GM18499 (cell line): ENCODE data around the gene MYEOV.

Experiments
- ATAC-seq: cut with Tn5 transposase; IDR thresholded peaks from one replicate; pipeline ENCODE4 v1.9.1; 2021; ENCODE audit warnings: moderate number of reproducible peaks; ENCODE audit not compliant: insufficient read depth, unreplicated experiment

Gene MYEOV

DNA sequence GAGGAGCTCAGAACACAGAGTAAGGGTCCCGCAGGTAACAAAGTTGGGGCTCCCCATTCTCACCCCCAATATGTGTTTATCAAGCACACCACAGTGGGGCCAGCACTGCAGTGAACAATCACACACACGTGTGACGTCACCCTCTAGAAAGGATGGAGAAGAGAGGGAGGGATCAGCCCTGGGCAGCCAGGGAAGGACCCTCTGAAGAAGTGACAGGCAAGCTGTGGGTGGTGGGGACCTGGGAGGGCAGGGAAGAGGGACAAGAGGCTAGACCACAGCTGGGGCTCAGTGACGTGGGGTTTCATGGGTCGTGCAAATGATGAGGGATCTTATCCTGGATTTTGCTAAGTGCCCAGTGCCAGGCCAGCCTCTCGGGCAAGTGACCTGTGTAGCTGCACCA lies 28.7 kb upstream of the MYEOV start:
- ATAC-seq, result no peak

DNA sequence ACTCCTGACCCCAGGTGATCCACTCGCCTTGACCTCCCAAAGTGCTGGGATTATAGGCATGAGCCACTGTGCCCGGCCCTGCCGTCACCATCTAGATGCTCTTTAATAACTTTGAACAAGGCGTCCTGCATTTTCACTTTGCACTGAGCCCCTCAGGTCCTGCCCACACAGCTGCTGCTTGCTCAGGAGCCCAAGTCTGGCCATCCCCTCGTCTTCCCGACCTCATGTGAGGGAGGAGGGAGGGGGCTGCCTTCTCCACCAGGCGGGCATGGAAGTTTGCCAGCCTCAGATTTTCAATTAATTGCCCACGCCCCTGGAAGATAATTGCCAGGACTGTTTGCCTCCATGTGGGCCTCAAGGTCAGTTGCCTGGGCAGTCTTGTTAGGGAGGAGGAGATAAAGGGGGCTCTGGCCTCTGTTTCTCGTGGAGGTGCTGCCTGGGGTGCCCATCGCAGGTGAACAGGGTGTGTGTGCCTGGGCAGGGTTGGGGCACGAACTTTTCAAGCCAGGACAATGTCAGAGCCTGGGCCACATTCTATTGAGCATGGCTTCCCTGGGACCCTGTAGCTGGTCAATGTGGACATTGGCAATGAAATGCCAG lies 27.9 kb upstream of the MYEOV start:
- ATAC-seq, result no peak

DNA sequence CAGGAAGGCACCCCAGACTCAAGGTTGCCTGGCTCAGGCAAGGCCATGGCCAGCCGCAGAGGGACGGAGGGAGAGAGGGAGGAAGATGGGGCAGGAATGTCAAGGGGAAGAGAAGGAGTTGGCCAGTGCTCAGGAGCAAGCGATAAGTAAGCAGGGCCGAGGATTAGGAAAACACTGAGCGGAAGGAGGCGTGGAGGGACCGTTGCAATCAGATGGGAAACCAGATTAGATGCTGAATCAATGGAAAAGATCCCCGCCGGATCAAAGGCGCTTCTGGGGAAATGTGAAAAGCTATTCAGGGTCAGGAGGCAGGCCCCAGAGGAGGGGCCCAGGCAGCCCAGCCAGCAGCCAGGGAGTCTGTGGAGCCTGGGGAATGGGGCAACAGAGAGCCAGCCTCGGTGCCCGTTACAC lies 26.6 kb upstream of the MYEOV start:
- no peak for ATAC-seq

DNA sequence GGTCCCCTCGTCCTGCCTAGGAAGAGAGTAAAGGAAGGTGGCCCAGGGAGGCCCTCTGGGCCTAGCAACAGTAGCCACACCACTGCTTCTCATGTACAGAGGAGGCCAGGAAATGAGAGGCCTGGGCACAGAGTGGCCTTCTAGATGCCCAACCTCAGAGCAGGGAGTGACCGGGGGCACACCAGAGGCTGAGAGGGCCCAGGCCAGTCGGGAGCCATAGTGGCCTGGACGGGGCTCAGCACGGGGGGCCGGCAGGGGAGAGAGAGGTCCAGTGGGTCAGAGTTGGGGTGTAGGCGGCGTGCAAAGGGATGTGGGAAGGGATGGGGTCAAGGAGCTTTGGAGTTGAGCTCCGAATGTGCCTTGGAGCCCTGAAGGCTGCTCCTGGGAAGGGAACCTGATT lies 25.0 kb upstream of the MYEOV start:
- no peak for ATAC-seq

DNA sequence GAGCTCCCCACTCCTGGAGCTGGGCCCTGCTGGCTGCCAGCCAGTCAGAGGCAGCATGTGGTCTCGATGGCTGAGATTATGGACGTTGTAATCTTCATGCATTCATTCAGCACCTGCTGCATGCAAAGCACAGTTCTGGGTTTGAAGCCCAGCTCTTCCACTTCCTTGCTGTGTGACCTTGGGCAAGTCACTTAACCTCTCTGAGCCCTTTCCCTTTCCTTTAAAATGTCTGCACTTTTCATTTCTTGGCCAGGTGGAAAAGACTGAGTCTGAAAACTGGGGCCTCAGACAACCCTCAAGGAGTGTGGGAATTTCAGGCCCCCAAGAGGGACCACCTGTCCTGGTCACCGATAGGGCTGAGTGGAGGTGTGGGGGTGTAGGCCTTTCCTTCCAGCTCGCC lies 24.6 kb upstream of the MYEOV start:
- no peak for ATAC-seq

DNA sequence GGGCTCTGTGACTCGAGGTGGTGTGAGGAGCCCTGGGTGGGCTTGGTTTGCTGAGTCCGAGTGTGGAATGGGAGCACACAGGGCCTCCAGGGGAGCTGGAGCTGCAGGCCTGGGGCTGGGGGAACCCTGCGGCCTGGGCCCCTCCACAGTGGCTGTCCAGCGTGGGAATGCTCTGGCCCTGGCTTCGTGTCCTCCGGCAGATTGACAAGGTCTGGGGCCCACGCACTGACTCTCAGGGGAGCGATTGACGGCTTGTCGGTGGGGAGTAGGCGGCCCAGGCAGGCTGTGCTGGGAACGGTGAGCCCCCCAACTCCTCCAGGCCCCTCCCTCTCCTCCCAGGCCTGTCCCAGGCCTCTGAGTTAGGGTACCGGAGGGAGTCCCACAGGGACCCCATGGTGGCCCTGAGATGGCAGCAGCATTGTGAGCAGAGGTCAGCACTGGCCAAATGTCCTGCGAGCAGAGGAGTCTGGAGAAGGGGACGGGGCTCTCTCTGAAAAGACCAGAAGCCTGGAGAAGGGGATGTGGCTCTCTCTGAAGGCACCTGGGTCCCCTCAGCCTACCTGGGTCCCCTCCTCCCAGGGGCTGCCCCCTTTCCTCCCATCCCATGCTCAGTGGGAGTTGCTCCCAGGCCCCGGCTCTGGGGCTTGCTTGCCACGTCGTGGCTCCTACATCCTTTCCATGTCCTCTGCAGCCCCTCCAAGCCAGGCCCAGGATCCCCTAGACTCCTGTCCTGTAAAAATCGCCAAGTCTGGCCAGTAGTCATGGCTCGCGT lies 23.8 kb upstream of the MYEOV start:
- ATAC-seq, result no peak

DNA sequence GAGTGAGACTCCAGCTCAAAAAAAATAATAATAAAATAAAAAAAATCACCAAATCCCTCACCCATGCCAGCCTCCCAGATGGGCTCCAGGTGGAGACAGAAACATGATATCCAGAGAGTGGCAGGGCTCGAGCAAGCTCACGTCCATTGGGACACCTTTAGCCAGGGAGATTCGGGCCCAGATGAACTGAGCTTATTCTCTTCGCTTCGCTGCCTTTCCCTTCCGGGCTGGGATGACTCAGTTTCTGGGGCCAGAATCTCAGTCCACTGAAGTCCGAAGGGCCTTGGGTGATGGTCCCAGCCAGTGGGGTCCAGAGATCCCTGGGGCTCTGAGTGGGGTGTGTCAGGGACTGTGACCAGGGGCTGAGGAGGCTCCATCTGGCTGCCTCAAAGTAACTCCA lies 23.0 kb upstream of the MYEOV start:
- no peak for ATAC-seq

DNA sequence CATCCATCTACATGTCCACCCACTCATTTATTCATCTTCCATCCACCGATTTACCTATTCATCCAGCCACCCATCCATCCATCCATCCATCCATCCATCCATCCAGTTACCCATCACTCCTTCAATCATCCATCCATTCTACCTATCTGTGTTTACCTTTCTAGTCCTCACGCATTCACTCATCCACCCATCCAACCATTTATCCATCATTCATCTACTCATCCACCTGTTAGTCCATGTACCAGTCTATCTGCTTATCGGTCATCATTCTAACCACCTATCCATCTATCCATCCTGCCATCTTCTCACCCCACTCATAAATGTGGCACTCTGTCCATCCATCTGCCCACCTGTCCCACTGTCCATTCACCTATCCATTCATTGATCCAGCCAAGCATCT lies 21.9 kb upstream of the MYEOV start:
- no peak for ATAC-seq

DNA sequence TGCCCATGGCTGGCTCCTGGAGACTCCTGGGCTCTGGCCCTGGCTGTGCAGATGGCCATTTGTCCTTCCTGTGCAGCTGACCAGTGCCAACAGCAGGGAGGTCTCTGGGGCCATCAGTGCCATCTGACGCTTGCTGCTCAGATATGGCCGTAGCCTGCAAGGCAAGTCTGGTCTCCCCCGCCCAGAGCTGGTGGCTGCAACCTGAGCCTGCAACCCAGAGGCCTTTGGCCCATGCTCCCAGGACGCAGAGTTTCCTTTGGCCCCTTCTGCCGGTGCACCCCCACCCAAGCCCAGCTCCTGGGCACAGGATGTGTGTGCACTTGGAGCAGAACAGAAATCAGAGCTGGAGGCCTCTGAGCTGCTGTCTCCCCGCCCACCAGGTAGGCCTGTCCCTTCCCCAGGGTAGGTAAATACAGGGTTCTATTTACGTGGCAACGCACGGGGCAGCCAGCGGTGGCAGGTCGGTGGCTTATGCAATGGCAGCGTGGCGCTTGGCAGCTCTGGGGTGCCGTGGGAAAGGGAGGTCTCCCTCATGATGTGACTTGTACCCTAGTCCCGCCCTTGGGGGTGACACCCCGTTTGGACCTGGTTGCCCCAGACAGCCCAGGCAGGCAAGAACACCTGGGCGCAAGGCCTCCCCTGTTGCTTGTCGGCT lies 21.0 kb upstream of the MYEOV start:
- ATAC-seq, result no peak

DNA sequence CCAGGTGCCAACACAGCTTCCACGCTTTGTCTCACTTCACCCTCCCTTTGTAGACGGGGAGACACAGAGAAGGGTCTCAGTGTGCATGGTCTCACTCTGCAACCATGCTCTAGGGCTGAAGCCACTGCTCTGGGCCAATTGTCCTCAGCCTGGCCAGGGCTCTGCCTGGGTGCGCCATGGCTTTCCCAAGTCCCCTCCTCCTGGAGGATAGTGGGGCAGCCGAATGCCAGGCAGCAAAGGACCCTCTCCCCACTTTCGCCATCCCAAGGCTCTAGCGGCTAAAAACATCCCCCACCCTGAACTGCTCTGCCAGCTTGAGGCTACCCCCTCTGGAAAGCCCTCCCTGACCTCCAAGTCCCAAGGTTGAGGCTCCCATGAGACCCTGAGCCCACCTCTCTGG lies 20.4 kb upstream of the MYEOV start:
- no peak for ATAC-seq

DNA sequence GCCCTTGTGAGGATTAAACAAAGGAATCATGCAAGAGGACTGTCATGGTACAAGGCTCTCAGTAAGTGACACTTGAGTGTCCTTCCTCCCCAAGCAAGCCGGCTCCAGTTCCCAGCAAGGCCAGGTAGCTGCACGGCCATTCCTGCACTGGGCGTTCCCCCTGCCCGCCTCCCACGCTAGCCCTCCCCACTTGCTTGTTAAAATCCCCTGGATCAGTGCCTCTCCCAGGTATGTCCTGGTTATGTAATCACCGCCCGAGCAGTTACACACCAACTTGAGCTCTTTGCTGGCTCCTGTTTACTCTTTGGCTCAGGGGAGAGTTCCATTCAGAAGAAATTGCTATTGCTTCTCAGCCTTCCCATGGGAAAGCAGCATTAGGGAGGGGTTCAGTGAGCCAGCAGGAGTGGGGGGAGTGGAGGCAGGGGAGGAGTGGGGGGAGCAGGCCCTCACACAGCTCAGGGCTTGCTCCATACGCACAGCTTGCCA lies 19.4 kb upstream of the MYEOV start:
- no peak for ATAC-seq

DNA sequence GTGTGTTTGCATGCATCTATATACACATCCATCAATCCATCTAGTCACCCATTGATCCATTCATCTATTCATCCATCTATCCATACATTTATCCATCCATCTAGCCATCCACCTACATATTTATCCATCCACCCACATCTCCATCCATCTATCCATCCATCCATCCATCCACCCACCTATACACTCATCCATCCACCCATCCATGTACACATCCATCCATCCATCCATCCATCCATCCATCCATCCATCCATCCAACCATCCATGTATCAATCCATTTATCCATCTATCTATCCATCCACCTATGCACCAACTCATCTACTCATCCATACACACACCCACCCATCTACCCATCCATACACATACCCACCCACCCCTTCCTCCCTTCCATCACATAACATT lies 18.8 kb upstream of the MYEOV start:
- no peak for ATAC-seq

DNA sequence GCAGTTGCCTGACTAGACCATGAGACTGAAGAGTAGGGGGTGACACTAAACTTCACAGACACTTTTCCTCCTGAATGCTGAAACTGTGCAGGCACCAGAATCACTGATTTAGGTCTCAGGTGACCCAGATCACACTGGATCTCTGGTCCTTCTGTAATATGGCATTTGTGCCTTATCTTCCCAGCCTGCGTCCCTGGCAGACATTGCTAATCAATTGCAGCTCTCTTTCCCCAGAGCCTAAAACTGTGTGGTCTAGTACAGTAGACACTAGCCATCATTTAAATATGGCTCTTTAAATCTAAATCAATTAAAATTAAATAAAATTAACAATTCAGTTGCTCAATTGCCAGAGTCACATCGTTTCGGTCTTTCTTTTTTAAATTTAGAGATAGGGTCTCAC lies 17.8 kb upstream of the MYEOV start:
- no peak for ATAC-seq

DNA sequence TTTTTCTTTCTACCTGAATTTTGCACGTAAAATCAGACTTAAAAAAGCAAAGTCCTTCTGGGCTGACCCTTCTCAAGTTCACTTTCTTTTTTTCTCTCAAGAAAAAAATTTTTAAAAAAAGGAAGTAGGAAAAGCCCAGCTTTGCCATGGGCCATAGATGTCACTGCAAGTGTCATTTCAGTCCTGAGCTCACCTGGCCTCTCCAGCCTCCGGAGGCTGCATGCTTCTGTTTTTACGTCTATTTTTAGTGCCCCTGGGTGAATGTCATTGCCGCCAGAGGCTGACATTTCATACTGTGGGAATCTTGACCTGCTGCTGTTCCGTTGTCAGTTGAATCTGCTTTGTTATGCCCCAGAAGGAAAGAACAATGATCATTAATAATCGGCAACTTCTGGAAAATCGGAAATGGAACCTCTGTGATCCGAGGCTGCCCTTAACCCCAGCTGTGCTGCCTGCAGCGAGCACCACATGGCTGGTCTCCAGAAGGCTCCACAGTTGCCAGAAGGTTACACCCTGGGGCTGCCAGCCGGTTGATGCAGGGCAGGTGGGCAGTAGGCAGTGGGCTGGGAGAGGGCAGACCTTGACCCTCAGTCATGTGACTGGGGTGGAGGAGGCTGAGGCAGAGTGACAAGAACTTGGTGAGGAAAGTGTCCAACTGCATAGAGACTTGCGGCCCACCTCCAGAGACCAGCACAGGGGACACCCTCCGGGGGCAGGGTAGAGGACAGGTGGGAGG lies 16.7 kb upstream of the MYEOV start:
- no peak for ATAC-seq

DNA sequence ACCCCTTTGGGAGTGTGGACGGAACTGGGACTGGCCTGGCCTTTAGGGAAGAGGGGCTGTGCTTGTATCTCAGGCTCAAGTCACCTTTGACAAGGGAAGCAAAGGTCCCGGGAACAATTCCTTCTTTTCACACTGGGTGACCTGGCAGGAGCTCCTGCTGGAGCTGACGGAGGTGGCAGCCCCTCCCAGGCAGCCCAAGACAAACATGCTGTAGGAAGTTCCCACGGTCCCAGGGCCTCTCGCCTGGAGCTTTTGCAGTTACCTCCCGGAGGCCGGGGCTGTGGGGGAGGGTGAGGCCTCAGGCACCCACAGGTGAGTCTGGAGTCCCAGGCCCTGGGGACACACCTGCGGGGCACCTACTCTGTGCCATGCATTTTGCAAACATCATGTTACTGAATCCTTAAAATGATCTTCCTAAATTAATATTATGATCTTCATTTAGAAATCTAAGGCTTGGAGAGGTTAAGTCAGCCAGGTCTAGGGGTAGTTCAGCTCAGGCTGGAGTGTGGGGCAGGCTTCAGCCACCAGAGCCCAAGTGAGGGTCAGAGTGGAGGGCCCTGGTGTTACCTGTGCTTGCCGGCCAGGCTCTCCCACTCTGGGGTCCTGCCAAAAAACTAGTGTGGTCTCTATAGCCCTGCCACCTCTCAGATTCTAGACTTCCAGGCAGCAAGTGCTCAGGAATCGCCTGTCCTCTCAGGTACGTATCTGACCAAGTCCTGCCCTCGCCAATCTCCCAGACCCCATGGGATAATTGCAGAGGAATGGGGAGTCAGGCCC lies 15.7 kb upstream of the MYEOV start:
- ATAC-seq, result no peak

DNA sequence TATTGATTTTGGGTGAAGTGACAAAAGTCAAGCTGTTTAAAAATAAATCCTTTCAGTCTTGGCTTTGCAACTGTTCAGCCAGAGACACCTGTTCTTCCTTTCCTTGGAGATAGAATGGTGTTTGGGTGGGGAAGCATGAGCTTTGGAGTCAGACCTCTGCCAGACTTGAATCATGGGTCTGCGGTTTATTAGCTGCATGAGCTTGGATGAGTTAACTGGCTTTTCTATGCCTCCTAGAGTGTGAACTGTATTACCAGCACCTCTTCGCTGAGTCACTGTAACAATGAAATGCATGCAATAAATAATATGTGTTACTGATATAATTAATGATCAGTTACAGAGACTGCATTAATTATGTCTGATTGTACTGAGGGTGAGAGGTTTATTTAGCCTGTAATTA lies 13.5 kb upstream of the MYEOV start:
- ATAC-seq, result no peak

DNA sequence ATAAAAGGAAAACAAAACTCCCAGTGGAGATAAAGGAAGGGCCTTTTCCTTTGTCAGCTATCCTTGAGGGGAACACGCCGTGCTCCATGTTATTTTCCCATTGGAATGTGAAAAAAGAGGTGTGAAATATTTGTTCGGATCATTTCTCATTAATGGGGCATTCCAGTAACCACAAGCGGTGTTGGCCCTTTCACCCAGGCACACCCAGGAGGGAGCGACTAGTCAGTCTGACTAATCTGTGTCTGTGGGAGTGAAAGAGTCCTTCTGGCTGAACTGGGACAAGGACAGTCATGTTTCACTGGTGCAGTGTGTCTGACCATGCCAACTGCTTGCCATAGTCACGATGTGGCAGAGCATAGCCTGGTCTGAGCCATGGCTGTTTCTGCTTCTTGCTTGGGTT lies 13.0 kb upstream of the MYEOV start:
- ATAC-seq, result no peak

DNA sequence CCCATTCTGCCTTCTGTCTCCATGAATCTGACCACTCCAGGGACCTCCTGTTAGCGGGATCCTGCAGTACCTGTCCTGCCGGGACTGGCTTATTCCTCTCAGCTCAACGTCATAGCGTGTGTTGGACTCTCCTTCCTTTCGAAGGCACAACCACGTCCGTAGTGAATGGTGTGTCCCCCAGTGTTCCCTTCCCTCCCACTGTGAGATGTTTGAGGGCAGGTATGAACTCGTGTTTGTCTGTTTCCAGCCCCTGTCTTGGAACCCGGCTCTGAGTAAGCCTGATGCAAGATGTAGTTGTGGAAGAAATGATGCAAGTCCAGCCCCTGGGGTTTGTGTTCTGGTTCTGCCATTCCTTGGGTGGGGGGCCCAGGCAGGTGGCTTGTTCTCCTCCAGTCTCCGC lies 10.5 kb upstream of the MYEOV start:
- ATAC-seq, result no peak

DNA sequence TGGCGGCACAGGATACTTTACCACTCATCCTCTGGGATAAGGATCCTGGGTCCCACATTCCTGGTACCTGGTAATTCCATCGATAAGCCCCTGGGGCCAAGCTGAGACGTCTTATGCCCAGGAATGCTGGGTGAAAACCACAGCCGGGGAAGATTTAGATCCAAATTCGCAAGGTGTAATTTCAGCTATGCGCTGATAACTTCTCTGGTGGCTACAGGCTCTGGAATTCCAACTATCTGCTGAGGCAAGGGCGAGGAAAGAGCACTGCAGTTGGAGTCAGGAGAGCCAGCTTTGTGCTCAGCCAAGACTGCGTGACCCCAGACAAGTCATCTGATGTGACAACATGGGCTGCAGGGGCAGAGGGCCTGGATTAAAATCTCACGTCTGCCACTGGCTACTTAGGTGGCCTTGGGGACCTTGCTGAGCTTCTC lies 9.9 kb upstream of the MYEOV start:
- ATAC-seq, result no peak

DNA sequence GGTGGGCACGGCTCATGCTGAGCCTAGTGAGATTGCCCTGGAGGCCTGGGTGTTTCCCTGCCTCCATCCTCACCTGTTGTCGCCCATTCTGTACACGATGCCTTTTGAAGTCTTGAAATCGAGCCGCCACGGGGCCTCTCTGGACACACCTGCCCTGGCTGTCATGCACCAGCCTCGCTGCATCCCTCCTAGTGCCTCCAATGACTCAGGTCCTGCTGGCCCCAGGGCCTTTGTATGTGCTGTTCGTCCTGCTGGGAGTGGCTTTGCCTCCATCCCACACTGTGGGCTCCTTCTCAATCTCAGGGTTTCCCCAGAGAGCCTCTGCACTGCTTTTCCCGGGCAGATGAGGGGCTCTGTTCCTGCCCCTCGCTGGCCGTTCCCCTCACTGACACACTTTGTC lies 8.9 kb upstream of the MYEOV start:
- ATAC-seq, result no peak
